Smooth muscle cell (in vitro differentiated cells): ENCODE results near the gene TTC28. TPM values are rescaled to one million over a fixed set of nuclear protein-coding genes. Genes with fewer than 3 reads are reported as not detected.

Source experiments
- DNase-seq: peaks from one replicate; lab custom pipeline; 2025; ENCODE audit not compliant: unreplicated experiment; lab: John Stamatoyannopoulos, UW
- H2AFZ ChIP-seq: fragments of 200-600 bp; sonication (generic); 2 replicates; pipeline ENCODE4 v1.6.0; 2016; ENCODE audit warnings: antibody characterized with exemption, low read depth, mild to moderate bottlenecking
- H3F3A ChIP-seq: fragments of 200-600 bp; sonication (generic); 2 replicates; pipeline ENCODE4 v1.6.0; 2017; ENCODE audit warnings: antibody characterized with exemption, low read depth
- H3K27ac ChIP-seq: fragments of 200-600 bp; sonication (generic); 2 replicates; pipeline ENCODE4 v1.5.1; 2016; ENCODE audit warnings: low read depth, mild to moderate bottlenecking
- H3K27me3 ChIP-seq: fragments of 200-600 bp; sonication (generic); 2 replicates; pipeline ENCODE4 v1.6.1; 2016; ENCODE audit warnings: low read depth, mild to moderate bottlenecking
- H3K36me3 ChIP-seq: fragments of 200-600 bp; sonication (generic); 2 replicates; pipeline ENCODE4 v1.5.1; 2016; ENCODE audit warnings: low read depth
- H3K4me1 ChIP-seq: fragments of 200-600 bp; sonication (generic); 2 replicates; pipeline ENCODE4 v1.5.1; 2016; ENCODE audit warnings: low read depth
- H3K4me2 ChIP-seq: fragments of 200-600 bp; sonication (generic); 2 replicates; pipeline ENCODE4 v1.6.0; 2016; ENCODE audit warnings: mild to moderate bottlenecking
- H3K4me3 ChIP-seq: fragments of 200-600 bp; sonication (generic); 2 replicates; pipeline ENCODE4 v1.5.1; 2016; ENCODE audit warnings: mild to moderate bottlenecking
- H3K79me2 ChIP-seq: fragments of 200-600 bp; sonication (generic); 2 replicates; pipeline ENCODE4 v1.6.0; 2016; ENCODE audit warnings: low read depth, mild to moderate bottlenecking
- H3K9ac ChIP-seq: fragments of 200-600 bp; sonication (generic); 2 replicates; pipeline ENCODE4 v1.6.0; 2016; ENCODE audit warnings: low read depth
- H3K9me3 ChIP-seq: fragments of 200-600 bp; sonication (generic); replicated peaks from 2 replicates; pipeline ENCODE4 v1.5.1; 2016; ENCODE audit warnings: low read depth
- H4K20me1 ChIP-seq: fragments of 200-600 bp; sonication (generic); 2 replicates; pipeline ENCODE4 v1.6.0; 2016; ENCODE audit warnings: low read depth
- WGBS: methylation state at CpG from one replicate; pipeline ENCODE4 v1.1.7; 2016; ENCODE audit warnings: low lambda C conversion rate; 5-methylcytosine and 5-hydroxymethylcytosine counted together
- polyA plus RNA-seq: library from polyadenylated mRNA; unstranded; fragments of >200 nt; fragmentation: Nextera tagmentation; extraction: Ambion mirVana; gene quantifications from 2 replicates; pipeline ENCODE4 v1.2.1, GENCODE V29; 2016
- total RNA-seq: library from RNA; depleted of rRNA; stranded (reverse); fragments of >200 nt; gene quantifications from 2 replicates; pipeline ENCODE4 v1.2.3, GENCODE V29; 2014
- TF ChIP-seq, protein P1 (sequence below): fragments of 200-600 bp; sonication (generic); IDR thresholded peaks from 2 replicates; pipeline ENCODE4 v1.5.1; 2017; ENCODE audit warnings: borderline replicate concordance, mild to moderate bottlenecking, antibody characterized with exemption; ENCODE audit not compliant: insufficient read depth, poor library complexity, severe bottlenecking

Gene TTC28
- total and polyA plus RNA-seq, 2 experiments from 2014 or later: 6.3 to 17.9 TPM

DNA sequence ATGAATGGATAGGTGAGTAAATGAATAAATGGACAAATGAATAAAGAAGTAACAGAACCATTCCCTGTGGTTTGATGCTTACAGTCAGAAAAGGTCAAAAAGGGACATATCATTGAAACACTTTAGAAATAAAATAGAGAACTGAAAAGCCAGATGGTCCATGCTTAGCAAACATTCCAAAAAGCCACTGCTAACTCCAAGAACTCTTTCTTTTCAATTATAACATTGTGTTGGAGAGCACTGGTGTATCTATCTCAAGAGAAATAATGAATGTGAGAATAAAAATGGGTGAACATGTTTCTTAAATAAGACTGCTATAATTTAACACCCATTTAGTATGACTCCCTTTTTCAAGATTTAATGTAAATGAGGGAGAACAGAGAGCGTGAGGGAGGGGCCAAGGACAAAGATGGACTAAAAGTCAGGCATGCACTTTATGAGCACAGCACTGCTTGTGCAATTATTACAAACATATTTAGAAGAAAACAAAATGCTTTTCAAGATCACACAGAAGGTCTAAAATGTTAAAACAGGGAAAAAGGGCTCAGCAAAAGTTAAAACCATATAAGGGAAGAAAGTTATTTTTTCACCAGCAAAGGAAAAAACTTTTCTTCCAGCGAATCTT lies 536.3 kb downstream of the TTC28 start:
- Histone ChIP-seq H3K4me2 (peak overlapping the region; percentile 69), H3K4me1 (peaks cover 30% of the 10 kb centered on the region), H3K9ac (no peak overlapping the region), H2AFZ (no peak overlapping the region), H4K20me1 (no peaks in the 10 kb centered on the region), H3K9me3 (no peaks in the 10 kb centered on the region), H3K27ac (peak overlapping the region; percentile 89), H3K79me2 (no peaks in the 10 kb centered on the region), H3F3A (peaks cover 18% of the 10 kb centered on the region), H3K36me3 (no peaks in the 10 kb centered on the region), H3K27me3 (no peaks in the 10 kb centered on the region), H3K4me3 (no peak overlapping the region)
- DNase-seq: no peak
- TF ChIP-seq, protein P1, sequence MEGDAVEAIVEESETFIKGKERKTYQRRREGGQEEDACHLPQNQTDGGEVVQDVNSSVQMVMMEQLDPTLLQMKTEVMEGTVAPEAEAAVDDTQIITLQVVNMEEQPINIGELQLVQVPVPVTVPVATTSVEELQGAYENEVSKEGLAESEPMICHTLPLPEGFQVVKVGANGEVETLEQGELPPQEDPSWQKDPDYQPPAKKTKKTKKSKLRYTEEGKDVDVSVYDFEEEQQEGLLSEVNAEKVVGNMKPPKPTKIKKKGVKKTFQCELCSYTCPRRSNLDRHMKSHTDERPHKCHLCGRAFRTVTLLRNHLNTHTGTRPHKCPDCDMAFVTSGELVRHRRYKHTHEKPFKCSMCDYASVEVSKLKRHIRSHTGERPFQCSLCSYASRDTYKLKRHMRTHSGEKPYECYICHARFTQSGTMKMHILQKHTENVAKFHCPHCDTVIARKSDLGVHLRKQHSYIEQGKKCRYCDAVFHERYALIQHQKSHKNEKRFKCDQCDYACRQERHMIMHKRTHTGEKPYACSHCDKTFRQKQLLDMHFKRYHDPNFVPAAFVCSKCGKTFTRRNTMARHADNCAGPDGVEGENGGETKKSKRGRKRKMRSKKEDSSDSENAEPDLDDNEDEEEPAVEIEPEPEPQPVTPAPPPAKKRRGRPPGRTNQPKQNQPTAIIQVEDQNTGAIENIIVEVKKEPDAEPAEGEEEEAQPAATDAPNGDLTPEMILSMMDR: no peak
- WGBS: 97% methylated on average over 2 of the region's 2 CpGs

DNA sequence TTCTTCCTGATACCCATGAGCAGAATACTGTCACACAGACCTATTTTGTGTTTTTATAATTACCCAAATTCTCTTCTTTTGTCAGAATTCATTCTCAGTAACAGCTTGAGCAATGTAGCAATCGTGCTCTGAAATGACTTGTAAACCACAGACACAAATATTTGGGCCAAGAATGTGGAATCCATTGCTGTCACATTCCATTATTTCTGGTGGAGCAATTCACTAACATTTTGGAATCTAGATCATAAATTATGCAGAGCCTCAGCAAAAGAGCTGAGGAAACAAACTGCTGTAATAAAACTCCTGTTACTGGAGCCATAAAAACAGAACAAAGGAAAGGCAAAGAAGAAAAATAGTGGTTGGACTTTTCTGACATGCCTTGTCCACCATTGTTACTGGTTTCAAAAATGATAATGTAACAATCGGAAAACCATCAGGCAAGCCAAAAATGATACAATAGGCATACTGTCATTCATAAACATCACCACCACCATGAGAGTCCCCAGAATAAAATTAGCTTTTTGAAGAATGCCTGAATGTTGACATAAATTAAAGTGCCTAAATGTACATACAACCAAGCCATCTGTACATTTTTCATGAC lies 537.2 kb downstream of the TTC28 start:
- Histone ChIP-seq H4K20me1 (no peaks in the 10 kb centered on the region), H3K27me3 (no peaks in the 10 kb centered on the region), H3K4me3 (no peak overlapping the region), H2AFZ (no peak overlapping the region), H3K9ac (peak overlapping the region; percentile 56), H3K4me2 (peak overlapping the region; percentile 69), H3K79me2 (no peaks in the 10 kb centered on the region), H3F3A (peaks cover 18% of the 10 kb centered on the region), H3K9me3 (no peaks in the 10 kb centered on the region), H3K27ac (peak overlapping the region; percentile 89), H3K4me1 (peaks cover 30% of the 10 kb centered on the region), H3K36me3 (no peaks in the 10 kb centered on the region)
- TF ChIP-seq, protein P1: no peak
- WGBS: 41% methylated on average over 2 of the region's 2 CpGs
- DNase-seq: no peak

DNA sequence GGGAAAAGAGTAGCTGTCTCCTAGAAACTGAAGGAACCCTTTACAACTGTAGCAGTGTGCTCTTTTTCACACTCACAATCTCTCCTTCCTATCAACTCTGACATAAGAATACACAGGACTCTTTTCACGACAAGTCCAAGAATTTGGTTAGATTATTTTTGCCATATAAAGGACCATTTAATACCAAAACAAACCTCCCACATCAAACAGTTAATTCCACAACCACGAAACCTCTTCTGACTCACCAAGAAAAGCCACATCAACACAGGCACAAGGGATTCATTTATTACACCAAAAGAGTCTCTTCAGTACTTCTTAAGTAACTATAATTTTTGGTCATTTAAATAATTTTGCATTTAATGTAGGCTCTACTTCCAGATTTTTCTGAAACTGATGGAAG lies 538.0 kb downstream of the TTC28 start:
- Histone ChIP-seq H3K4me1 (peaks cover 30% of the 10 kb centered on the region), H2AFZ (no peak overlapping the region), H3K4me2 (peak overlapping the region; percentile 69), H3K27me3 (no peaks in the 10 kb centered on the region), H3K79me2 (no peaks in the 10 kb centered on the region), H4K20me1 (no peaks in the 10 kb centered on the region), H3K4me3 (no peak overlapping the region), H3K9me3 (no peaks in the 10 kb centered on the region), H3K9ac (peak overlapping the region; percentile 56), H3K36me3 (no peaks in the 10 kb centered on the region), H3F3A (peaks cover 18% of the 10 kb centered on the region), H3K27ac (peak overlapping the region; percentile 89)
- TF ChIP-seq, protein P1: no peak
- no peak for DNase-seq
- WGBS: 0% methylated on average over 2 of the region's 2 CpGs
